ENCODE results near the gene CDC14C. TPM values are rescaled to one million over a fixed set of nuclear protein-coding genes. Genes with fewer than 3 reads are reported as not detected.

CDC14C gene
- total RNA-seq (2014; rRNA removed; shearing (Covaris generic); ENCODE audit: low replicate concordance): not detected in 2 replicates

DNA sequence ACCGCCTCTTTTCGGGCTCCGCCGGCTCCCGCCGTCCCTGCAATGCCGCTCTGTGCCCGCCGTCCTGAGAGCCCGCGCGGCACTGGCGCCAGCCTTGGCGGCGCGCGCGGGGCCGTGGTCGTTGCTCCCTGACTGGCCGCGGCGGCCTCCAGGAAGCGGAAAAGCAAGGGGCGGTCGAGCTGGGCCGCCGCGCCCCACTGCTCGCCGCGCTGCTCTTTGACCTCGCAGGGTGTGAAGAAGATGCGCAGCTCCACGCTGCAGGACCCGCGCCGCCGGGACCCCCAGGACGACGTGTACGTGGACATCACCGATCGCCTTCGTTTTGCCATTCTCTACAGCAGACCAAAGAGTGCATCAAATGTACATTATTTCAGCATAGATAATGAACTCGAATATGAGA lies at the start of gene CDC14C:
Gene CDC14C, plus strand, starts transcription at position 115 of the 400 bp plus-strand sequence. Its CDS starts 126 bp downstream, at position 241.
- no peaks in the 10 kb centered on the region for H4K20me1 ChIP-seq (ENCODE audit: insufficient read depth, low read depth, low read length)
- no peak within 1 kb of the TSS for H3K4me3 ChIP-seq (ENCODE audit: low read length)
- no peak for DNase-seq
- H3K36me3 ChIP-seq (ENCODE audit: insufficient read depth, low read length): no peaks in the 10 kb centered on the region
- no peaks in the 10 kb centered on the region for H3K9me2 ChIP-seq (replicated peaks; ENCODE audit: insufficient read depth, low read length)
- H3K9me3 ChIP-seq (ENCODE audit: low read length): no peaks in the 10 kb centered on the region
- H3K27ac ChIP-seq (ENCODE audit: low read length): no peak within 1 kb of the TSS
- H2AFZ ChIP-seq (ENCODE audit: low read length): no peak within 1 kb of the TSS
- H3K9ac ChIP-seq (ENCODE audit: low read length): no peak within 1 kb of the TSS
- H3K79me2 ChIP-seq (ENCODE audit: low read length): no peaks in the 10 kb centered on the region
- H3K27me3 ChIP-seq (ENCODE audit: low read length): no peaks in the 10 kb centered on the region
- H3K4me2 ChIP-seq (ENCODE audit: low read depth, low read length, poor library complexity, severe bottlenecking): no peak within 1 kb of the TSS
- no peaks in the 10 kb centered on the region for H3K4me1 ChIP-seq (ENCODE audit: low read length)

DNA sequence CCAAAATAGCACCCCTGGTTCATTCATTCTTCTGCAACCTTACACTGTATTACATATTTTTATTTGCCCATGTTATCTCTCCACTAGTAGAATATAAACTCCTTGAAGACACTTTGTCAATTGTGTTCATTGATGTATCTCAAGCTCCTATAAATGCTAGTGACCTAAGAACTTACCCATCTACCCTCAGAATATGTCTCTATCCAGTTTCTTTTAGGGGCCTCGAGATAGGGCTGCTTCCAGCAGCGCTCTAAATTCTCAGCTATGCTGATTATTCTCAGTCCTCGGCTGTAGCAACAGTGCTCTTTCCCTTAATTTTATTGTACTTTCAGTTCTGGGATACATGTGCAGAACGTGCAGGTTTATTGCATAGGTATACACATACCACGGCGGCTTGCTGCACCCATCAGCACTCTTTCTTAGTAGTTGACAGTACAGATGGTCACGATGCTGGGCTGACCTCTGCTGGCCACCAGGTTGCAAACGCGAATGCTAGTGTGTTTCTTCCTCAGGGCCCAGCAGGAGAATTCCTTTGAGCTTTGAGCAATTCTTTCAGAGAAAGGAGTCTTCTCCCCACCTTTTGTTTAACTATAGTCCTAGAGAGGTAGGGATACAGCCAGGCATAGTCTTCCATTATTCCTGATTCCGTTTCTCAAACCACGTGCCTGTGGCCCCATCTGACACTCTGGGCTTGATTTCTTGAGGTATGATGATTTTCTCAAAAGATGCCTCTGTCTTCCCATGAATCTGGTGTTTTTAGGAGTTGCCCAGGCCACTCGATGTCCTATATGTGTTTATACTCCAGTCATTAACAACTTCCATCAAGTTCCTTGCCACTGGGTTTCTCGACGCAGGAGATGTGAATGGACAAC lies 49.1 kb upstream of the CDC14C start:
- no peaks in the 10 kb centered on the region for H3K79me2 ChIP-seq (ENCODE audit: low read length)
- DNase-seq: peak; percentile 71

DNA sequence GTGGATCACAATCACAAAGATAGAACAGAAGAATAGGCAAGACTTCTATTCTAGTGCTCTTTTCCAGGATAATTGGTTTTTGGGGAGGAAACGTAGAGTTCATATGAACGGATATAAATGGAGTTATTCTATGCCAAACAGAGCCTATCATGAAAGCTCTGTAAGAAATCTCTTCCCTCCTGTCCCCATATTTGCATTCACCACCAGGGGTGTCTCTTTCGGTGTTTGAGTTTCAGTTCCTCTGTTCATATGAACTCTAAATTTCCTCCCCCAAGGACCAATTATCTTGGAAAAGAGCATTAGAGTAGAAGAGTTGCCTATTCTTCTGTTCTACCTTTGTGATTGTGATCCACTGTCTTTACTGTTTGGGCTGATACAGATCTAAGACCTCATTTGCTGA lies 48.3 kb upstream of the CDC14C start:
- Histone ChIP-seq H3K36me3 (ENCODE audit: insufficient read depth, low read length) (no peaks in the 10 kb centered on the region), H3K4me3 (ENCODE audit: low read length) (no peak overlapping the region), H4K20me1 (ENCODE audit: insufficient read depth, low read depth, low read length) (no peaks in the 10 kb centered on the region), H3K4me2 (ENCODE audit: low read depth, low read length, poor library complexity, severe bottlenecking) (peak overlapping the region; percentile 62), H2AFZ (ENCODE audit: low read length) (no peak overlapping the region), H3K4me1 (ENCODE audit: low read length) (peaks cover 16% of the 10 kb centered on the region), H3K9ac (ENCODE audit: low read length) (no peak overlapping the region), H3K79me2 (ENCODE audit: low read length) (no peaks in the 10 kb centered on the region), H3K27ac (ENCODE audit: low read length) (no peak overlapping the region), H3K27me3 (ENCODE audit: low read length) (no peaks in the 10 kb centered on the region), H3K9me3 (ENCODE audit: low read length) (no peaks in the 10 kb centered on the region), H3K9me2 (replicated peaks; ENCODE audit: insufficient read depth, low read length) (no peaks in the 10 kb centered on the region)
- DNase-seq: peak; percentile 81

More for the DNA sequence above, 49.1 kb upstream of the CDC14C start:
- Histone ChIP-seq H3K4me3 (ENCODE audit: low read length) (no peak overlapping the region), H3K9me2 (replicated peaks; ENCODE audit: insufficient read depth, low read length) (no peaks in the 10 kb centered on the region), H3K36me3 (ENCODE audit: insufficient read depth, low read length) (no peaks in the 10 kb centered on the region), H3K4me2 (ENCODE audit: low read depth, low read length, poor library complexity, severe bottlenecking) (peak overlapping the region; percentile 62), H2AFZ (ENCODE audit: low read length) (no peak overlapping the region), H3K9ac (ENCODE audit: low read length) (no peak overlapping the region), H3K9me3 (ENCODE audit: low read length) (no peaks in the 10 kb centered on the region), H3K27ac (ENCODE audit: low read length) (no peak overlapping the region), H3K4me1 (ENCODE audit: low read length) (peaks cover 18% of the 10 kb centered on the region), H3K27me3 (ENCODE audit: low read length) (no peaks in the 10 kb centered on the region), H4K20me1 (ENCODE audit: insufficient read depth, low read depth, low read length) (no peaks in the 10 kb centered on the region)

DNA sequence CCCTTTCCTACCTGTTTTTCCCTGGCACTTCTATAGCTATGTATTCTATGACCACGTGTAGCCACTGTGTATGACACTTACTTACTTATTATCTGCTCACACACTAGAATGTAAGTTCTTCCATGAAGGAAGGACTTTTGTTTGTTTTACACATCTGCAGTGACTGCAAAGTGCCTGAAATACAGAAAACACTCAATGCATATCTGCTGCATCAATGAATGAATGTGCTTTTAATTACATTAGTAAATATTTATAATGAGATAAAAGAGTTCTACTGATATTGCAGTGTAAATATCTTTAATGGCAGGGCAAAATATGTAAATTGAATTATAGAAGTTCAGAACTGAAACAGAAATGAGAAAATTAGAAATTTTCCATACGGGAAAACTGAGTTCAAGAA lies 43.5 kb upstream of the CDC14C start:
- no peaks in the 10 kb centered on the region for H4K20me1 ChIP-seq (ENCODE audit: insufficient read depth, low read depth, low read length)
- H3K27me3 ChIP-seq (ENCODE audit: low read length): no peaks in the 10 kb centered on the region
- H3K4me1 ChIP-seq (ENCODE audit: low read length): peaks cover 6% of the 10 kb centered on the region
- no peak overlapping the region for H3K4me2 ChIP-seq (ENCODE audit: low read depth, low read length, poor library complexity, severe bottlenecking)
- H3K4me3 ChIP-seq (ENCODE audit: low read length): no peak overlapping the region
- no peak overlapping the region for H3K27ac ChIP-seq (ENCODE audit: low read length)
- H3K36me3 ChIP-seq (ENCODE audit: insufficient read depth, low read length): no peaks in the 10 kb centered on the region
- H3K9ac ChIP-seq (ENCODE audit: low read length): no peak overlapping the region
- H3K9me3 ChIP-seq (ENCODE audit: low read length): no peaks in the 10 kb centered on the region
- no peak overlapping the region for H2AFZ ChIP-seq (ENCODE audit: low read length)
- no peaks in the 10 kb centered on the region for H3K9me2 ChIP-seq (replicated peaks; ENCODE audit: insufficient read depth, low read length)
- no peaks in the 10 kb centered on the region for H3K79me2 ChIP-seq (ENCODE audit: low read length)
- DNase-seq: no peak

DNA sequence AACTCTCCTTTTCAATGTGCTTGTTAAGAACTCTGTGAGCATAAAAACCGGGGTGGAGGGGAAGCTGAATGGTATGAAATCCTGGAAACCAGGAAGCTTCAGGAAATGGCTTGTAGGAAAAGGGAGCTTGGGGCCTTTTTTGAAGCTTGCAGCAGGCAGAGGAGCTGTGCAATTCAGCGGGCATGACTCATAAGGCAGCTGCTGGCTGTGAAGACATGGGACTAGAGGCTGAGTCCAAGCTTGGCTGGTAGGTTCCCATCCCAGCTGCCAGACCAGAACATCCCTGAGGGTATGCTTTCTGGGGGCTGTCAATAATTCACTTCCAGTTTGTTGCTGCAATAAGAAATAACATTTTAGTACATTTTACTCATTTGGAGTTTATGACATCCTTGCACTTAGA lies 36.8 kb upstream of the CDC14C start:
- Histone ChIP-seq H3K4me1 (ENCODE audit: low read length) (no peaks in the 10 kb centered on the region), H3K9me2 (replicated peaks; ENCODE audit: insufficient read depth, low read length) (no peaks in the 10 kb centered on the region), H3K79me2 (ENCODE audit: low read length) (no peaks in the 10 kb centered on the region), H3K9ac (ENCODE audit: low read length) (no peak overlapping the region), H3K27me3 (ENCODE audit: low read length) (no peaks in the 10 kb centered on the region), H4K20me1 (ENCODE audit: insufficient read depth, low read depth, low read length) (no peaks in the 10 kb centered on the region), H3K4me3 (ENCODE audit: low read length) (no peak overlapping the region), H3K36me3 (ENCODE audit: insufficient read depth, low read length) (no peaks in the 10 kb centered on the region), H3K9me3 (ENCODE audit: low read length) (no peaks in the 10 kb centered on the region; the same call in 1 of the 2 replicates), H3K4me2 (ENCODE audit: low read depth, low read length, poor library complexity, severe bottlenecking) (no peak overlapping the region), H3K27ac (ENCODE audit: low read length) (no peak overlapping the region), H2AFZ (ENCODE audit: low read length) (no peak overlapping the region)
- DNase-seq: no peak

DNA sequence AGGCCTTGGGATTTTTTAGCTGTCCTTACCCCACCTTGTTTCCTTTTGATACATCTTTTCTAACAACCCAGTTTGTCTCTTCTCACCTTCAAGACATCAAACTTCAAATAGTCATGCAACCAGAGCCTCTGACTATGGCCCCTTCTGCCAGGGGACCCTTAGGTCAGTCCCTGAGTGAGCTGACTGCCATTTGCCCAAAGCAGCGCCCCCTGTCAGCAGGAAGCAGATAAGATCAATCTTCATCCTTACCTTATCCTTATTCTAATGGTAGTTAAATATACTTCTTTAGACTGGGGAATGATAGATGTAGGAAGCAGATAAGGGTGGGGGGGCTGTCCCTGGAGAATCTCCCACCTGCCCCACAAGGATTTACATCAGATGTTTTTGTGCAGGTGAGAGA lies 29.8 kb upstream of the CDC14C start:
- Histone ChIP-seq H3K4me1 (ENCODE audit: low read length) (no peaks in the 10 kb centered on the region), H3K27me3 (ENCODE audit: low read length) (no peaks in the 10 kb centered on the region), H3K9me3 (ENCODE audit: low read length) (no peaks in the 10 kb centered on the region; the same call in 1 of the 2 replicates), H3K4me3 (ENCODE audit: low read length) (no peak overlapping the region), H3K9ac (ENCODE audit: low read length) (no peak overlapping the region), H3K79me2 (ENCODE audit: low read length) (no peaks in the 10 kb centered on the region), H3K9me2 (replicated peaks; ENCODE audit: insufficient read depth, low read length) (no peaks in the 10 kb centered on the region), H4K20me1 (ENCODE audit: insufficient read depth, low read depth, low read length) (no peaks in the 10 kb centered on the region), H3K27ac (ENCODE audit: low read length) (no peak overlapping the region), H2AFZ (ENCODE audit: low read length) (no peak overlapping the region), H3K4me2 (ENCODE audit: low read depth, low read length, poor library complexity, severe bottlenecking) (no peak overlapping the region), H3K36me3 (ENCODE audit: insufficient read depth, low read length) (no peaks in the 10 kb centered on the region)
- peak; percentile 59 for DNase-seq

DNA sequence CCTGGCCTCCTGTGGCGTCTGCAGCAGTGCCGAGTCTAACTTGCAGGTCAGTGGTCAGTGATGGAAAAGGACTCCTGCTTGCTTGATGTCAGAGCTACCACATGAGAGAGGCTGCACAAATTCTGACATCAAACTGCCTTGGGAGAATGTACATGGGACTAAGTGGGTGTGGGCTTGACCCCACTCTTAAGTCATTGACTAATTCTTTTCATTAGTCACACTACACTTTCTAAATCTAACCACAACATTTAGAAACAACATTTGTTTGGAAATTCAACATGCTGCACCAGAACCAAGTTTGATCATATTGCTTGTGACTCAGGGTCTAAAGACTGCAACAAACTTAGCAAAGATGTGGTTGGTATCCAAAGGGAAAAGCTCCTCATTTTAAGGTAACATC lies 24.4 kb upstream of the CDC14C start:
- H2AFZ ChIP-seq (ENCODE audit: low read length): no peak overlapping the region
- no peaks in the 10 kb centered on the region for H3K27me3 ChIP-seq (ENCODE audit: low read length)
- H3K9ac ChIP-seq (ENCODE audit: low read length): no peak overlapping the region

DNA sequence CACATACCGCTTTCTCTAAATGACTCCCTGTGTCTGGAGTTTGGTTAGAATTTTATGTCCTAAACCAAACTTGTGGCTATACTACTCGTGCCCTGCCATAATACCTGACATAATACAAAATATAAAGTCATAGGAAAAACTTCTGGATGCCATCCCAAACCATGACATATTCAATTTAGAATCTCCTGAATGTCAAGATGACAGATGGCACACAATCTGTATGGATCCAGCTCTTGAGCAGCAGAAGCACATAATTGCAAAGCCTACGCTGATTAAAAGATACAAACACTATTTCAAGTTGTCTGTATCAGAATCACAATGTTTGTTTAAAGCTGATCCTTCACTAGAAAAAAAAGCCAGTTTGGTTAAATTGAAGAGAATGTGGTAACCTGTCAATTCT lies 22.4 kb upstream of the CDC14C start:
- Histone ChIP-seq H3K4me1 (ENCODE audit: low read length) (no peaks in the 10 kb centered on the region), H3K27ac (ENCODE audit: low read length) (no peak overlapping the region), H2AFZ (ENCODE audit: low read length) (no peak overlapping the region), H3K9me2 (replicated peaks; ENCODE audit: insufficient read depth, low read length) (no peaks in the 10 kb centered on the region), H3K9ac (ENCODE audit: low read length) (no peak overlapping the region), H3K9me3 (ENCODE audit: low read length) (no peaks in the 10 kb centered on the region), H3K79me2 (ENCODE audit: low read length) (no peaks in the 10 kb centered on the region), H3K36me3 (ENCODE audit: insufficient read depth, low read length) (no peaks in the 10 kb centered on the region), H3K27me3 (ENCODE audit: low read length) (no peaks in the 10 kb centered on the region), H3K4me2 (ENCODE audit: low read depth, low read length, poor library complexity, severe bottlenecking) (no peak overlapping the region), H4K20me1 (ENCODE audit: insufficient read depth, low read depth, low read length) (no peaks in the 10 kb centered on the region), H3K4me3 (ENCODE audit: low read length) (no peak overlapping the region)
- DNase-seq: no peak

More for the DNA sequence above, 24.4 kb upstream of the CDC14C start:
- no peaks in the 10 kb centered on the region for H3K79me2 ChIP-seq (ENCODE audit: low read length)
- no peak overlapping the region for H3K4me3 ChIP-seq (ENCODE audit: low read length)
- H4K20me1 ChIP-seq (ENCODE audit: insufficient read depth, low read depth, low read length): no peaks in the 10 kb centered on the region
- H3K36me3 ChIP-seq (ENCODE audit: insufficient read depth, low read length): no peaks in the 10 kb centered on the region
- no peak overlapping the region for H3K27ac ChIP-seq (ENCODE audit: low read length)
- no peaks in the 10 kb centered on the region for H3K4me1 ChIP-seq (ENCODE audit: low read length)
- H3K9me2 ChIP-seq (replicated peaks; ENCODE audit: insufficient read depth, low read length): no peaks in the 10 kb centered on the region
- H3K4me2 ChIP-seq (ENCODE audit: low read depth, low read length, poor library complexity, severe bottlenecking): no peak overlapping the region
- H3K9me3 ChIP-seq (ENCODE audit: low read length): no peaks in the 10 kb centered on the region
- no peak for DNase-seq
